HEK293 (cell line): ENCODE data around the gene ZNF653.
A peak's percentile ranks its signal among the peaks of the same experiment; 100 is the strongest.

Experiments
- CTCF ChIA-PET: fragments of 350-600 bp; formaldehyde crosslinking; extraction: SDS; loops from one replicate; lab custom pipeline; 2021; ENCODE audit warnings: antibody characterized with exemption; lab: Yijun Ruan, JAX
- POLR2A ChIA-PET: fragments of 300-600 bp; formaldehyde crosslinking; extraction: SDS; loops from one replicate; lab custom pipeline; 2020; ENCODE audit warnings: antibody characterized with exemption, inconsistent platforms; lab: Yijun Ruan, JAX
- H3K27ac ChIP-seq: fragments of 200-500 bp; sonication (Bioruptor generic); 2 replicates; pipeline ENCODE4 v1.5.1; 2014; ENCODE audit warnings: low read depth, low read length, control low read depth, inconsistent platforms; ENCODE audit errors: extremely low read depth
- H3K36me3 ChIP-seq, 2 experiments: fragments of 200-500 bp in 1 of 2; sonication (Bioruptor generic) in 1 of 2; 1 replicate in 1 of 2; 2 replicates in 1 of 2; pipeline ENCODE4 v1.5.1; 2014 to 2017; ENCODE audit warnings: inconsistent platforms in 2 of 2, low read length in 2 of 2; ENCODE audit not compliant: control insufficient read depth in 2 of 2, insufficient read depth in 1 of 2
- H3K4me1 ChIP-seq: fragments of 200-500 bp; sonication (Bioruptor generic); 2 replicates; pipeline ENCODE4 v1.5.1; 2014; ENCODE audit warnings: mild to moderate bottlenecking, low read length, inconsistent platforms; ENCODE audit not compliant: control insufficient read depth, insufficient read depth
- H3K4me3 ChIP-seq: 2 replicates; pipeline ENCODE4 v1.5.1; 2011; ENCODE audit warnings: low read depth, mild to moderate bottlenecking, control low read depth, low read length, moderate library complexity
- H3K9me3 ChIP-seq: fragments of 200-500 bp; sonication (Bioruptor generic); 2 replicates; pipeline ENCODE4 v1.5.1; 2014; ENCODE audit warnings: low read depth, low read length, inconsistent platforms; ENCODE audit not compliant: control insufficient read depth, insufficient read depth
- KLF9 ChIP-seq: fragments of 450-650 bp; formaldehyde crosslinking; IDR thresholded peaks from 2 replicates; pipeline ENCODE4 v1.5.1; 2016; ENCODE audit warnings: missing biosample characterization, missing genetic modification characterization, low read depth
- YY2 ChIP-seq: fragments of 450-650 bp; formaldehyde crosslinking; IDR thresholded peaks from 2 replicates; pipeline ENCODE4 v1.5.1; 2016; ENCODE audit warnings: missing biosample characterization, missing genetic modification characterization
- ZBTB1 ChIP-seq: fragments of 450-650 bp; formaldehyde crosslinking; IDR thresholded peaks from 2 replicates; pipeline ENCODE4 v1.5.1; 2016; ENCODE audit warnings: missing biosample characterization, missing genetic modification characterization
- ZBTB8A ChIP-seq: fragments of 450-650 bp; formaldehyde crosslinking; IDR thresholded peaks from 2 replicates; pipeline ENCODE4 v1.5.1; 2016; ENCODE audit warnings: missing biosample characterization, missing genetic modification characterization
- ZNF114 ChIP-seq: fragments of 450-650 bp; formaldehyde crosslinking; IDR thresholded peaks from 2 replicates; pipeline ENCODE4 v1.5.0; 2017; ENCODE audit warnings: missing biosample characterization, missing genetic modification characterization
- ZNF133 ChIP-seq: fragments of 450-650 bp; formaldehyde crosslinking; IDR thresholded peaks from 2 replicates; pipeline ENCODE4 v1.5.1; 2016; ENCODE audit warnings: missing biosample characterization, missing genetic modification characterization
- ZNF140 ChIP-seq: fragments of 450-650 bp; formaldehyde crosslinking; IDR thresholded peaks from 2 replicates; pipeline ENCODE4 v1.5.1; 2016; ENCODE audit warnings: missing biosample characterization, missing genetic modification characterization
- ZNF175 ChIP-seq: fragments of 450-650 bp; formaldehyde crosslinking; IDR thresholded peaks from 2 replicates; pipeline ENCODE4 v1.5.1; 2016; ENCODE audit warnings: missing biosample characterization, missing genetic modification characterization
- ZNF248 ChIP-seq: fragments of 450-650 bp; formaldehyde crosslinking; IDR thresholded peaks from 2 replicates; pipeline ENCODE4 v1.5.1; 2017; ENCODE audit warnings: missing biosample characterization, missing genetic modification characterization
- ZNF266 ChIP-seq: fragments of 450-650 bp; formaldehyde crosslinking; IDR thresholded peaks from 2 replicates; pipeline ENCODE4 v1.5.1; 2016; ENCODE audit warnings: missing biosample characterization, missing genetic modification characterization, low read depth
- ZNF311 ChIP-seq: fragments of 450-650 bp; formaldehyde crosslinking; IDR thresholded peaks from 2 replicates; pipeline ENCODE4 v1.5.1; 2017; ENCODE audit warnings: missing biosample characterization, missing genetic modification characterization, borderline replicate concordance
- ZNF354C ChIP-seq: fragments of 450-650 bp; formaldehyde crosslinking; IDR thresholded peaks from 2 replicates; pipeline ENCODE4 v1.5.1; 2016; ENCODE audit warnings: missing biosample characterization, missing genetic modification characterization, low read depth, borderline replicate concordance
- ZNF473 ChIP-seq: fragments of 450-650 bp; formaldehyde crosslinking; IDR thresholded peaks from 2 replicates; pipeline ENCODE4 v1.5.1; 2017; ENCODE audit warnings: missing biosample characterization, missing genetic modification characterization
- ZNF501 ChIP-seq: fragments of 450-650 bp; formaldehyde crosslinking; IDR thresholded peaks from 2 replicates; pipeline ENCODE4 v1.5.1; 2016; ENCODE audit warnings: missing biosample characterization, missing genetic modification characterization
- ZNF560 ChIP-seq: fragments of 450-650 bp; formaldehyde crosslinking; IDR thresholded peaks from 2 replicates; pipeline ENCODE4 v1.5.1; 2017; ENCODE audit warnings: missing biosample characterization, missing genetic modification characterization, borderline replicate concordance
- ZNF571 ChIP-seq: fragments of 450-650 bp; formaldehyde crosslinking; IDR thresholded peaks from 2 replicates; pipeline ENCODE4 v1.5.0; 2017; ENCODE audit warnings: missing biosample characterization, missing genetic modification characterization
- ZNF585B ChIP-seq: fragments of 450-650 bp; formaldehyde crosslinking; IDR thresholded peaks from 2 replicates; pipeline ENCODE4 v1.5.1; 2016; ENCODE audit warnings: missing biosample characterization, missing genetic modification characterization
- ZNF600 ChIP-seq: fragments of 450-650 bp; formaldehyde crosslinking; IDR thresholded peaks from 2 replicates; pipeline ENCODE4 v1.5.1; 2016; ENCODE audit warnings: missing biosample characterization, missing genetic modification characterization
- ZNF654 ChIP-seq: fragments of 450-650 bp; formaldehyde crosslinking; IDR thresholded peaks from 2 replicates; pipeline ENCODE4 v1.5.1; 2016; ENCODE audit warnings: low read depth, missing biosample characterization, missing genetic modification characterization
- ZNF707 ChIP-seq: fragments of 450-650 bp; formaldehyde crosslinking; IDR thresholded peaks from 2 replicates; pipeline ENCODE4 v1.5.1; 2016; ENCODE audit warnings: missing biosample characterization, missing genetic modification characterization
- ZNF776 ChIP-seq: fragments of 450-650 bp; formaldehyde crosslinking; IDR thresholded peaks from 2 replicates; pipeline ENCODE4 v1.5.0; 2017; ENCODE audit warnings: missing biosample characterization, missing genetic modification characterization, borderline replicate concordance
- ZNF777 ChIP-seq: fragments of 450-650 bp; formaldehyde crosslinking; IDR thresholded peaks from 2 replicates; pipeline ENCODE4 v1.5.1; 2017; ENCODE audit warnings: missing biosample characterization, missing genetic modification characterization, borderline replicate concordance
- ZNF785 ChIP-seq: fragments of 450-650 bp; formaldehyde crosslinking; IDR thresholded peaks from 2 replicates; pipeline ENCODE4 v1.5.1; 2016; ENCODE audit warnings: missing biosample characterization, missing genetic modification characterization
- ZNF791 ChIP-seq: fragments of 450-650 bp; formaldehyde crosslinking; IDR thresholded peaks from 2 replicates; pipeline ENCODE4 v1.5.1; 2016; ENCODE audit warnings: missing biosample characterization, missing genetic modification characterization
- ZSCAN30 ChIP-seq: fragments of 450-650 bp; IDR thresholded peaks from 2 replicates; pipeline ENCODE4 v1.5.1; 2018; ENCODE audit warnings: missing biosample characterization, mild to moderate bottlenecking, missing genetic modification characterization, moderate library complexity
- TF ChIP-seq, protein P1 (sequence below): fragments of 450-650 bp; formaldehyde crosslinking; IDR thresholded peaks from 2 replicates; pipeline ENCODE4 v1.5.1; 2016; ENCODE audit warnings: missing biosample characterization, missing genetic modification characterization
- TF ChIP-seq, protein P2 (sequence below): fragments of 450-650 bp; formaldehyde crosslinking; IDR thresholded peaks from 2 replicates; pipeline ENCODE4 v1.5.1; 2016; ENCODE audit warnings: missing biosample characterization, missing genetic modification characterization
- TF ChIP-seq, protein P3 (sequence below): fragments of 450-650 bp; formaldehyde crosslinking; IDR thresholded peaks from 2 replicates; pipeline ENCODE4 v1.5.1; 2017; ENCODE audit warnings: missing biosample characterization, missing genetic modification characterization
- TF ChIP-seq, protein P4 (sequence below): fragments of 450-650 bp; formaldehyde crosslinking; IDR thresholded peaks from 2 replicates; pipeline ENCODE4 v1.5.1; 2016; ENCODE audit warnings: missing biosample characterization, missing genetic modification characterization
- TF ChIP-seq, protein P5 (sequence below): fragments of 450-650 bp; formaldehyde crosslinking; IDR thresholded peaks from 2 replicates; pipeline ENCODE4 v1.5.1; 2016; ENCODE audit warnings: missing biosample characterization, missing genetic modification characterization
- TF ChIP-seq, protein P6 (sequence below): fragments of 450-650 bp; formaldehyde crosslinking; optimal IDR thresholded peaks from 2 replicates; pipeline ENCODE3; 2016; ENCODE audit warnings: missing biosample characterization, mild to moderate bottlenecking, missing genetic modification characterization

ZNF653 gene

DNA sequence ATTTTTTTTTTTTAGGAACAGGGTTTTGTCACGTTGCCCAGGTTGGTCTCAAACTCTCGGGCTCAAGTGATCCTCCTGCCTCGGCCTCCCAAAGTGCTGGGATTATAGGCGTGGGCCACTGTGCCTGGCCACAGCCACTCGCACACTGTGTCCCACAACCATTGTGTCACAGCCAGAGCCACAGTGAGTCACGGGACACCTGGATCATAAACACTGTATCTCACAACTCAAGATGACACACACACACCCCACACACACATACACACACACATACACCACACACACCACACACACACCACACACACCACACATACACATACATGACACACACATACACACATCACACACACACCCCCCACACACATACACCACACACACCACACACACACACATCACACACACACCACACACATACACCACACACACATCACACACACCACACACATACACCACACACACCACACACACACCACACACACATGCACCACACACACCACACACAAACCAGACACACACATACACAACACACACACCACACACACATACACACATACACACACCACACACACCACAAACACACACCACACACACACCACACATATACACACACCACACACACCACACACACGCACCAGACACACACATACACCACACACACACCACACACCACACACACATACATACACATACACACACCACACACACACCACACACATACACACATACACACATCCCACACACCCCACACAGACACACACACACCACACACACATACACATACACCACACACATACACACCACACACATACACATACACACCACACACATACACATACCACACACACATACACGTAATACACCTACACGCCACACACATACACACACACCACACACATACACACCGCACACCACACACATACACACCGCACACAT lies 41.0 kb downstream of the ZNF653 start:
- Histone ChIP-seq H3K4me3 (no peak overlapping the region), H3K9me3 (no peaks in the 10 kb centered on the region), H3K36me3 (no peaks in the 10 kb centered on the region), H3K4me1 (no peaks in the 10 kb centered on the region), H3K27ac (no peak overlapping the region)
- POLR2A ChIA-PET: no interaction called here
- CTCF ChIA-PET: interaction anchor here (0.7 kb wide), 1 partner anchor 83 kb away, joined by 3 read pairs; no protein-coding TSS in a partner anchor
- TF ChIP-seq, protein P1, sequence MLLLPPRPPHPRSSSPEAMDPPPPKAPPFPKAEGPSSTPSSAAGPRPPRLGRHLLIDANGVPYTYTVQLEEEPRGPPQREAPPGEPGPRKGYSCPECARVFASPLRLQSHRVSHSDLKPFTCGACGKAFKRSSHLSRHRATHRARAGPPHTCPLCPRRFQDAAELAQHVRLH: 0 out of 2 replicates have a peak, but pooled peaks have one; percentile 11
- peak; percentile 8; the same call in 1 of the 2 replicates for TF ChIP-seq ZNF776 (tag by site-specific recombination)
- peak; percentile 2; the same call in 1 of the 2 replicates for TF ChIP-seq ZNF140 (tag by site-specific recombination)
- TF ChIP-seq, protein P2, sequence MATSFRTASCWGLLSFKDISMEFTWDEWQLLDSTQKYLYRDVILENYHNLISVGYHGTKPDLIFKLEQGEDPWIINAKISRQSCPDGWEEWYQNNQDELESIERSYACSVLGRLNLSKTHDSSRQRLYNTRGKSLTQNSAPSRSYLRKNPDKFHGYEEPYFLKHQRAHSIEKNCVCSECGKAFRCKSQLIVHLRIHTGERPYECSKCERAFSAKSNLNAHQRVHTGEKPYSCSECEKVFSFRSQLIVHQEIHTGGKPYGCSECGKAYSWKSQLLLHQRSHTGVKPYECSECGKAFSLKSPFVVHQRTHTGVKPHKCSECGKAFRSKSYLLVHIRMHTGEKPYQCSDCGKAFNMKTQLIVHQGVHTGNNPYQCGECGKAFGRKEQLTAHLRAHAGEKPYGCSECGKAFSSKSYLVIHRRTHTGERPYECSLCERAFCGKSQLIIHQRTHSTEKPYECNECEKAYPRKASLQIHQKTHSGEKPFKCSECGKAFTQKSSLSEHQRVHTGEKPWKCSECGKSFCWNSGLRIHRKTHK: no peak
- TF ChIP-seq ZNF707 (tag by site-specific recombination): no peak
- no peak for TF ChIP-seq YY2 (tag by site-specific recombination)
- TF ChIP-seq ZNF133 (tag by site-specific recombination): no peak; the same call in 1 of the 2 replicates
- no peak for TF ChIP-seq ZBTB8A (tag by site-specific recombination)
- 0 out of 2 replicates have a peak, but pooled peaks have one; percentile 24 for TF ChIP-seq ZNF354C (tag by site-specific recombination)
- TF ChIP-seq ZNF785 (tag by site-specific recombination): 0 out of 2 replicates have a peak, but pooled peaks have one; percentile 8
- peak; percentile 38; the same call in 1 of the 2 replicates for TF ChIP-seq ZNF266 (tag by site-specific recombination)
- no peak for TF ChIP-seq ZNF175 (tag by site-specific recombination)
- TF ChIP-seq ZNF560 (tag by site-specific recombination): no peak
- no peak for TF ChIP-seq ZNF585B (tag by site-specific recombination)
- TF ChIP-seq ZBTB1 (tag by site-specific recombination): no peak
- no peak for TF ChIP-seq ZNF777
- no peak for TF ChIP-seq ZNF248 (tag by site-specific recombination)
- TF ChIP-seq, protein P3, sequence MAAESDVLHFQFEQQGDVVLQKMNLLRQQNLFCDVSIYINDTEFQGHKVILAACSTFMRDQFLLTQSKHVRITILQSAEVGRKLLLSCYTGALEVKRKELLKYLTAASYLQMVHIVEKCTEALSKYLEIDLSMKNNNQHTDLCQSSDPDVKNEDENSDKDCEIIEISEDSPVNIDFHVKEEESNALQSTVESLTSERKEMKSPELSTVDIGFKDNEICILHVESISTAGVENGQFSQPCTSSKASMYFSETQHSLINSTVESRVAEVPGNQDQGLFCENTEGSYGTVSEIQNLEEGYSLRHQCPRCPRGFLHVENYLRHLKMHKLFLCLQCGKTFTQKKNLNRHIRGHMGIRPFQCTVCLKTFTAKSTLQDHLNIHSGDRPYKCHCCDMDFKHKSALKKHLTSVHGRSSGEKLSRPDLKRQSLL: no peak
- TF ChIP-seq ZSCAN30 (tag by site-specific recombination): no peak
- no peak for TF ChIP-seq ZNF654 (tag by site-specific recombination)
- peak; percentile 25; the same call in 1 of the 2 replicates for TF ChIP-seq ZNF571 (tag by site-specific recombination)
- TF ChIP-seq KLF9 (tag by site-specific recombination): no peak
- TF ChIP-seq, protein P4, sequence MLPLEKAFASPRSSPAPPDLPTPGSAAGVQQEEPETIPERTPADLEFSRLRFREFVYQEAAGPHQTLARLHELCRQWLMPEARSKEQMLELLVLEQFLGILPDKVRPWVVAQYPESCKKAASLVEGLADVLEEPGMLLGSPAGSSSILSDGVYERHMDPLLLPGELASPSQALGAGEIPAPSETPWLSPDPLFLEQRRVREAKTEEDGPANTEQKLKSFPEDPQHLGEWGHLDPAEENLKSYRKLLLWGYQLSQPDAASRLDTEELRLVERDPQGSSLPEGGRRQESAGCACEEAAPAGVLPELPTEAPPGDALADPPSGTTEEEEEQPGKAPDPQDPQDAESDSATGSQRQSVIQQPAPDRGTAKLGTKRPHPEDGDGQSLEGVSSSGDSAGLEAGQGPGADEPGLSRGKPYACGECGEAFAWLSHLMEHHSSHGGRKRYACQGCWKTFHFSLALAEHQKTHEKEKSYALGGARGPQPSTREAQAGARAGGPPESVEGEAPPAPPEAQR (tag by site-specific recombination): no peak
- TF ChIP-seq, protein P5, sequence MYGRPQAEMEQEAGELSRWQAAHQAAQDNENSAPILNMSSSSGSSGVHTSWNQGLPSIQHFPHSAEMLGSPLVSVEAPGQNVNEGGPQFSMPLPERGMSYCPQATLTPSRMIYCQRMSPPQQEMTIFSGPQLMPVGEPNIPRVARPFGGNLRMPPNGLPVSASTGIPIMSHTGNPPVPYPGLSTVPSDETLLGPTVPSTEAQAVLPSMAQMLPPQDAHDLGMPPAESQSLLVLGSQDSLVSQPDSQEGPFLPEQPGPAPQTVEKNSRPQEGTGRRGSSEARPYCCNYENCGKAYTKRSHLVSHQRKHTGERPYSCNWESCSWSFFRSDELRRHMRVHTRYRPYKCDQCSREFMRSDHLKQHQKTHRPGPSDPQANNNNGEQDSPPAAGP: no peak
- TF ChIP-seq ZNF501 (tag by site-specific recombination): no peak
- TF ChIP-seq ZNF473: 0 out of 2 replicates have a peak, but pooled peaks have one; percentile 46
- TF ChIP-seq ZNF311 (tag by site-specific recombination): 0 out of 2 replicates have a peak, but pooled peaks have one; percentile 21
- 0 out of 2 replicates have a peak, but pooled peaks have one; percentile 35 for TF ChIP-seq ZNF114 (tag by site-specific recombination)
- TF ChIP-seq ZNF600 (tag by site-specific recombination): no peak
- TF ChIP-seq, protein P6, sequence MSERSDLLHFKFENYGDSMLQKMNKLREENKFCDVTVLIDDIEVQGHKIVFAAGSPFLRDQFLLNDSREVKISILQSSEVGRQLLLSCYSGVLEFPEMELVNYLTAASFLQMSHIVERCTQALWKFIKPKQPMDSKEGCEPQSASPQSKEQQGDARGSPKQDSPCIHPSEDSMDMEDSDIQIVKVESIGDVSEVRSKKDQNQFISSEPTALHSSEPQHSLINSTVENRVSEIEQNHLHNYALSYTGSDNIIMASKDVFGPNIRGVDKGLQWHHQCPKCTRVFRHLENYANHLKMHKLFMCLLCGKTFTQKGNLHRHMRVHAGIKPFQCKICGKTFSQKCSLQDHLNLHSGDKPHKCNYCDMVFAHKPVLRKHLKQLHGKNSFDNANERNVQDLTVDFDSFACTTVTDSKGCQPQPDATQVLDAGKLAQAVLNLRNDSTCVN (tag by site-specific recombination): peak; percentile 13
- TF ChIP-seq ZNF791 (tag by site-specific recombination): 0 out of 2 replicates have a peak, but pooled peaks have one; percentile 2
